NB4 (cell line): ENCODE measurements around the gene HJURP.
A peak's percentile ranks its signal among the peaks of the same experiment; 100 is the strongest.

Experiments
- DNase-seq: peaks from one replicate; pipeline ENCODE4 v3.0.0; 2010; ENCODE audit warnings: low read depth
- H3K4me3 ChIP-seq: one replicate; pipeline ENCODE4 v1.5.1; 2011; ENCODE audit warnings: mild to moderate bottlenecking, low read depth, low read length, moderate library complexity
- CTCF ChIP-seq: IDR thresholded peaks from one replicate; pipeline ENCODE4 v1.5.1; 2012; ENCODE audit warnings: low read depth, low read length
- MAX ChIP-seq: IDR thresholded peaks from 2 replicates; pipeline ENCODE4 v1.6.1; 2011; ENCODE audit warnings: low read depth, low read length
- MYC ChIP-seq: IDR thresholded peaks from 2 replicates; pipeline ENCODE4 v1.6.1; 2011; ENCODE audit warnings: low read depth, low read length
- POLR2A ChIP-seq: IDR thresholded peaks from 2 replicates; pipeline ENCODE4 v1.6.1; 2011; ENCODE audit warnings: mild to moderate bottlenecking; ENCODE audit not compliant: insufficient read length; ENCODE audit errors: extremely low read depth

Gene HJURP

GRCh38 chr2:233828546-233829192 is 25.7 kb downstream of the HJURP start:
- no peak for TF ChIP-seq CTCF
- no peak for TF ChIP-seq MYC
- no peak for TF ChIP-seq MAX
- TF ChIP-seq POLR2A = no peak
- no peak overlapping the region for H3K4me3 ChIP-seq
- DNase-seq = no peak

- no peak for TF ChIP-seq MYC
- TF ChIP-seq POLR2A = no peak
- TF ChIP-seq MAX = no peak
- no peak for TF ChIP-seq CTCF
- DNase-seq = no peak
These were observed 30.0 kb downstream of the HJURP start for GRCh38 chr2:233824373-233824772.

GRCh38 chr2:233823731-233824121 is 30.6 kb downstream of the HJURP start:
- no peak for DNase-seq
- no peak overlapping the region for H3K4me3 ChIP-seq
- TF ChIP-seq POLR2A (no peak), CTCF (no peak), MYC (no peak), MAX (no peak)

More at GRCh38 chr2:233824373-233824772, 30.0 kb downstream of the HJURP start:
- no peak overlapping the region for H3K4me3 ChIP-seq

GRCh38 chr2:233822781-233823730 is 31.3 kb downstream of the HJURP start:
- DNase-seq = peak; percentile 68
- no peak for TF ChIP-seq MYC
- H3K4me3 ChIP-seq = no peak overlapping the region

- DNase-seq = no peak
- no peak overlapping the region for H3K4me3 ChIP-seq
- TF ChIP-seq MYC = no peak
- TF ChIP-seq POLR2A = no peak
- TF ChIP-seq CTCF = no peak
- TF ChIP-seq MAX = no peak
These were observed 32.1 kb downstream of the HJURP start for GRCh38 chr2:233822101-233822771.

- H3K4me3 ChIP-seq = no peak overlapping the region
- no peak for DNase-seq
- TF ChIP-seq MAX (no peak), POLR2A (no peak), MYC (no peak), CTCF (no peak)
These were observed 32.6 kb downstream of the HJURP start for GRCh38 chr2:233821709-233822100.
